ENCODE data around the gene TCEA2. TPM values are rescaled to one million over a fixed set of nuclear protein-coding genes. Genes with fewer than 3 reads are reported as not detected.
A peak's percentile ranks its signal among the peaks of the same experiment; 100 is the strongest.

Gene TCEA2
- total and polyA plus RNA-seq, 8 donors, result 11.6 to 52.9 (median 14.1) TPM

GRCh38 chr20:64041781-64042053 is 21.3 kb upstream of the TCEA2 start:
- Histone ChIP-seq H3K27me3 (no peaks in the 10 kb centered on the region), H3K36me3 (no peaks in the 10 kb centered on the region), H3K4me3 (peak overlapping the region in 2 of 4 donors; percentile 42 to 49), H3K9me3 (no peaks in the 10 kb centered on the region), H3K27ac (no peak overlapping the region), H3K4me1 (peaks cover 0 to 5% (median 0%) of the 10 kb centered on the region in 3 donors)
- DNase-seq (peak in 2 of 6 donors; percentile 23 to 67), ATAC-seq (no peak), FAIRE-seq (no peak)
- no peak for TF ChIP-seq CTCF (IDR thresholded peaks at IDR 0.05)
- WGBS, 2 donors, result 44 to 52% methylated on average over 11 of the region's 11 CpGs
- intact Hi-C loops (cut with DNase I), result no loop called here

DNA sequence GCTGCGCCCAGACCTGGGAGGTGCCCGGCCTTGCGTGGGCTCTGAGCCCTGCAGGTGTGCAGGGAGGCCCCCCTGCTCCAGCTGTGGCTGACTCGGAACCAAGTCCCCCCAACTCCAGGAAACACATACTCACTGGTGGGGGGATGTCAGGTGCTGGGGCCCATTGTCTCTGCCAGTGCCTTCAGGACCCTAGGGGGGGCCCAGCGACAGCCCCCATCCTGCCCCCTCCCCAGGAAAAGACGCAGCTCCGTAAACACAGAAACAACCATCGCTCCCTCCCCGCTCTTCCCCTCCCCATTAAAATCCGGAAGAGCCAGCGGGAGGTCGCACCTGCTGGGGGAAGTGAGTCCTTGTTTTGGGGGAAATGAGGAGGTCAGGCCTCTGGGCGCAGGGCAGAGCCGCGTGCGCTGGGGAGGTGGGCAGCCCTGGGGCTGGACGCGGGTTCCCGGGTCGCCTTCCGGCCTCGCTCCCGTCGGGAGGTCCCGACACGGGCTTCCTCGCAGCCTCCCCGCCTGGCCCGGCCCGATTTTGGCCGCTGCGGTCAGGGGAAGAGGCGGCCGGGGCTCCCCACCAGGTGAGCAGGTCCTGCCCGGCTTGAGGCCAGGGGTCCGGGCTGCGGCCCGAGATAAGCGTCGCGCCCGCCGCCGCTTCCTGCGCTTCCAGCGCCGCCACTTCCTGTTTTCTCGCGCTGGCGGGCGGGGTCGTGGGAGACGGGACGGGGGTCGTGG is 20.8 kb upstream of the TCEA2 start:
- TF ChIP-seq CTCF (IDR thresholded peaks at IDR 0.05), result no peak
- H3K4me3 ChIP-seq, result peak overlapping the region; percentile 14 to 49 (median 41)
- peaks cover 0 to 5% (median 0%) of the 10 kb centered on the region in 3 donors for H3K4me1 ChIP-seq
- peaks cover 0 to under 1% (median 0%) of the 10 kb centered on the region in 4 donors for H3K27me3 ChIP-seq
- FAIRE-seq, result no peak
- no peak for ATAC-seq
- H3K9me3 ChIP-seq, result no peaks in the 10 kb centered on the region
- intact Hi-C loops (cut with DNase I), result no loop called here
- WGBS, 2 donors, result 5 to 9% methylated on average over 49 to 55 of the region's 55 CpGs
- H3K27ac ChIP-seq, result no peak overlapping the region
- no peaks in the 10 kb centered on the region for H3K36me3 ChIP-seq
- DNase-seq, result peak in 2 of 6 donors; percentile 30 to 51

DNA sequence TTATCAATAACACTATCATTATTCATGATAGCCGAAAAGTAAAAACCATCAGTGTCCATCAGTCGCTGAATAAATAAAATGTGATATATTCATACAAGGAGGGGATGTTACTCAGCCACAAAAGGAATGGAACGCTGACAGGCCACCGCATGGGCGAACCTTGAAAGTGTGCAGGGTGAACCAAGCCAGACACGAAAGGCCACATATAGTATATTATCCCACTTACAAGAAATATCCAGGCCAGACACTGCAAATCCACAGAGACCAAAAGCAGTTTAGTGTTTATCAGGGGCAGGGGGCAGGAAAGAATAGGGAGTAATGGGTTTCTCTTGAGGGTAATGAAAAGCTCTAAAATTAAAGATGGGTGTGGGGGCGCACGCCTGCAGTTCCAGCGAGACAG is 19.2 kb upstream of the TCEA2 start:
- FAIRE-seq, result no peak
- Histone ChIP-seq H3K4me3 (no peak overlapping the region), H3K27me3 (peaks cover 0 to 7% (median 3%) of the 10 kb centered on the region in 4 donors), H3K9me3 (no peaks in the 10 kb centered on the region), H3K4me1 (peaks cover 0 to 5% (median 0%) of the 10 kb centered on the region in 3 donors), H3K36me3 (no peaks in the 10 kb centered on the region), H3K27ac (no peak overlapping the region)
- intact Hi-C loops (cut with DNase I), result no loop called here
- no peak for TF ChIP-seq CTCF (IDR thresholded peaks at IDR 0.05)
- no peak for DNase-seq
- WGBS, 2 donors, result 84 to 88% methylated on average over 9 of the region's 9 CpGs
- no peak for ATAC-seq

DNA sequence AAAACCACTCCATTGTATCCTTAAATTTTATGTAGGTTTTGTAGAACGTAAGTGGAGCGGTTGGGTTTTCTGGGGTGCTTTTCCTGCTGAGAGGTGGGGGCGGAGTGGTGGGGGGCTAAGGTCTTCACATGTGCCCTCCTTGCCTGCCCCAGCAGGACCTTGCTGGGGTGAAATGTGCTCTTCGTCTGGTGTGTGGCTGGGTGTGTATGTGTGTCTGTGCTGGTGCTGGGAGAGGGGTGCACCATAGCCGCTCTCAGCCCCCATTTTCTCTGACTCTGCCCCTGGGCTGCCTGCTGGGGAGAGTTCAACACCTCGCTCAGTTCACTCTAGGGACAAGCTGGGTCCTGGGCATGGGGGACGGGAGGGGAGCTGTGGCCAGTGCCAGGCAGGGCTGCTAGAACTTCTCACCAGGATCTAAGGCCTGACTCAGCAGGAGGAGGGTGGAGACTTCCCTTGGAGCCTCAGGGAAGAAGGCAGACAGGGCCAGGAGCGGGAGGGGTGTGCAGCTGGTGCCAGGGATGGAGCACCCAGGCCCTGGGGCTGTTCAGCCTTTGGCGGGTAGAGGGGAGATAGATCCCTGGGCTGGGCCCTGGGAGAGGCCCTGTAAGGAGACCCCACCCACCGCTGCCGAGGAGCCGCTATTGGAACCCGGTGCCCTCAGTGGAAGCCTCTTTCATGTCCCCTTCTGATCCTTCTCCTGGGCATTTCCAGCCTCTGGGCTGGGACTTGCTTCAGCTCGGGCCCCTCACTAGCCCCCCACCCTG is 18.3 kb upstream of the TCEA2 start:
- no peak overlapping the region for H3K4me3 ChIP-seq
- 65 to 70% methylated on average over 14 of the region's 14 CpGs for WGBS, 2 donors
- ATAC-seq (peak in 1 of 4 donors; percentile 9), FAIRE-seq (no peak), DNase-seq (no peak)
- intact Hi-C loops (cut with DNase I), result no loop called here
- H3K9me3 ChIP-seq, result no peaks in the 10 kb centered on the region
- no peak overlapping the region for H3K27ac ChIP-seq
- H3K27me3 ChIP-seq, result peaks cover 0 to 7% (median 3%) of the 10 kb centered on the region in 4 donors
- H3K4me1 ChIP-seq, result peaks cover 0 to under 1% (median 0%) of the 10 kb centered on the region in 3 donors
- H3K36me3 ChIP-seq, result no peaks in the 10 kb centered on the region
- no peak for TF ChIP-seq CTCF (IDR thresholded peaks at IDR 0.05)
